Smooth muscle cell (in vitro differentiated cells): ENCODE data around the gene XCR1. TPM values are rescaled to one million over a fixed set of nuclear protein-coding genes. Genes with fewer than 3 reads are reported as not detected.

ENCODE experiments used
- DNase-seq: peaks from one replicate; lab custom pipeline; 2025; ENCODE audit not compliant: unreplicated experiment; lab: John Stamatoyannopoulos, UW
- H2AFZ ChIP-seq: fragments of 200-600 bp; sonication (generic); 2 replicates; pipeline ENCODE4 v1.6.0; 2016; ENCODE audit warnings: antibody characterized with exemption, low read depth, mild to moderate bottlenecking
- H3F3A ChIP-seq: fragments of 200-600 bp; sonication (generic); 2 replicates; pipeline ENCODE4 v1.6.0; 2017; ENCODE audit warnings: antibody characterized with exemption, low read depth
- H3K27ac ChIP-seq: fragments of 200-600 bp; sonication (generic); 2 replicates; pipeline ENCODE4 v1.5.1; 2016; ENCODE audit warnings: low read depth, mild to moderate bottlenecking
- H3K27me3 ChIP-seq: fragments of 200-600 bp; sonication (generic); 2 replicates; pipeline ENCODE4 v1.6.1; 2016; ENCODE audit warnings: low read depth, mild to moderate bottlenecking
- H3K36me3 ChIP-seq: fragments of 200-600 bp; sonication (generic); 2 replicates; pipeline ENCODE4 v1.5.1; 2016; ENCODE audit warnings: low read depth
- H3K4me1 ChIP-seq: fragments of 200-600 bp; sonication (generic); 2 replicates; pipeline ENCODE4 v1.5.1; 2016; ENCODE audit warnings: low read depth
- H3K4me2 ChIP-seq: fragments of 200-600 bp; sonication (generic); 2 replicates; pipeline ENCODE4 v1.6.0; 2016; ENCODE audit warnings: mild to moderate bottlenecking
- H3K4me3 ChIP-seq: fragments of 200-600 bp; sonication (generic); 2 replicates; pipeline ENCODE4 v1.5.1; 2016; ENCODE audit warnings: mild to moderate bottlenecking
- H3K79me2 ChIP-seq: fragments of 200-600 bp; sonication (generic); 2 replicates; pipeline ENCODE4 v1.6.0; 2016; ENCODE audit warnings: low read depth, mild to moderate bottlenecking
- H3K9ac ChIP-seq: fragments of 200-600 bp; sonication (generic); 2 replicates; pipeline ENCODE4 v1.6.0; 2016; ENCODE audit warnings: low read depth
- H3K9me3 ChIP-seq: fragments of 200-600 bp; sonication (generic); replicated peaks from 2 replicates; pipeline ENCODE4 v1.5.1; 2016; ENCODE audit warnings: low read depth
- H4K20me1 ChIP-seq: fragments of 200-600 bp; sonication (generic); 2 replicates; pipeline ENCODE4 v1.6.0; 2016; ENCODE audit warnings: low read depth
- WGBS: methylation state at CpG from one replicate; pipeline ENCODE4 v1.1.7; 2016; ENCODE audit warnings: low lambda C conversion rate; 5-methylcytosine and 5-hydroxymethylcytosine counted together
- polyA plus RNA-seq: library from polyadenylated mRNA; unstranded; fragments of >200 nt; fragmentation: Nextera tagmentation; extraction: Ambion mirVana; gene quantifications from 2 replicates; pipeline ENCODE4 v1.2.1, GENCODE V29; 2016
- total RNA-seq: library from RNA; depleted of rRNA; stranded (reverse); fragments of >200 nt; gene quantifications from 2 replicates; pipeline ENCODE4 v1.2.3, GENCODE V29; 2014
- TF ChIP-seq, protein P1 (sequence below): fragments of 200-600 bp; sonication (generic); IDR thresholded peaks from 2 replicates; pipeline ENCODE4 v1.5.1; 2017; ENCODE audit warnings: borderline replicate concordance, mild to moderate bottlenecking, antibody characterized with exemption; ENCODE audit not compliant: insufficient read depth, poor library complexity, severe bottlenecking

Gene XCR1
- total and polyA plus RNA-seq, 2 experiments from 2014 or later: 0.76 TPM; not detected in 1

- Histone ChIP-seq H3K36me3 (no peaks in the 10 kb centered on the region), H3K27me3 (no peaks in the 10 kb centered on the region), H3K79me2 (no peaks in the 10 kb centered on the region), H3K27ac (peak overlapping the region; percentile 60), H3K9ac (no peak overlapping the region), H3K4me1 (no peaks in the 10 kb centered on the region), H3K4me3 (no peak overlapping the region), H3F3A (peaks cover 5% of the 10 kb centered on the region), H4K20me1 (no peaks in the 10 kb centered on the region), H3K9me3 (no peaks in the 10 kb centered on the region), H2AFZ (peak overlapping the region; percentile 53), H3K4me2 (peak overlapping the region; percentile 66)
- WGBS: 52% methylated on average over 6 of the region's 6 CpGs
- TF ChIP-seq, protein P1, sequence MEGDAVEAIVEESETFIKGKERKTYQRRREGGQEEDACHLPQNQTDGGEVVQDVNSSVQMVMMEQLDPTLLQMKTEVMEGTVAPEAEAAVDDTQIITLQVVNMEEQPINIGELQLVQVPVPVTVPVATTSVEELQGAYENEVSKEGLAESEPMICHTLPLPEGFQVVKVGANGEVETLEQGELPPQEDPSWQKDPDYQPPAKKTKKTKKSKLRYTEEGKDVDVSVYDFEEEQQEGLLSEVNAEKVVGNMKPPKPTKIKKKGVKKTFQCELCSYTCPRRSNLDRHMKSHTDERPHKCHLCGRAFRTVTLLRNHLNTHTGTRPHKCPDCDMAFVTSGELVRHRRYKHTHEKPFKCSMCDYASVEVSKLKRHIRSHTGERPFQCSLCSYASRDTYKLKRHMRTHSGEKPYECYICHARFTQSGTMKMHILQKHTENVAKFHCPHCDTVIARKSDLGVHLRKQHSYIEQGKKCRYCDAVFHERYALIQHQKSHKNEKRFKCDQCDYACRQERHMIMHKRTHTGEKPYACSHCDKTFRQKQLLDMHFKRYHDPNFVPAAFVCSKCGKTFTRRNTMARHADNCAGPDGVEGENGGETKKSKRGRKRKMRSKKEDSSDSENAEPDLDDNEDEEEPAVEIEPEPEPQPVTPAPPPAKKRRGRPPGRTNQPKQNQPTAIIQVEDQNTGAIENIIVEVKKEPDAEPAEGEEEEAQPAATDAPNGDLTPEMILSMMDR: no peak
- no peak for DNase-seq
Observed at GRCh38 chr3:46027736-46028397, 584 bp upstream of the XCR1 start.

DNA sequence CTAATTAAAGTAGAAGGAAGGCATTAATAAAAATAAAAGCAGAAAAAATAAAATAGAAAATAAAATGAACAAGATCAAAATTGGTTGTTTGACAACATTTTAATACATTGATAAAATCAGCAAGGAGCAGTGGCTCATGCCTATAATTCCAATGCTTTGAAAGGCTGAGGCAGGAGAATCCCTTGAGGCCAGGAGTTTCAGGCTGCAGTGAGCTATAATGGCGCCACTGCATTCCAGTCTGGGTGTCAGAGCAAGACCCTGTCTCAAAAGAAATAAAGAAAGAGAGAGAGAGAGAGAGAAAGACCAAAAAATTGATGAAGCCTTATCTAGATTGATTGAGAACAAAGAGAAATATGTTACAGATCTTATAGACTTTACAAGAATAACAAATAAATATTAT, 2.1 kb downstream of the XCR1 start:
- DNase-seq: no peak
- H3K4me1 ChIP-seq: no peaks in the 10 kb centered on the region
- 71% methylated on average over 1 of the region's 1 CpG for WGBS
- H3K9me3 ChIP-seq: no peaks in the 10 kb centered on the region
- H2AFZ ChIP-seq: no peak overlapping the region
- H4K20me1 ChIP-seq: no peaks in the 10 kb centered on the region
- H3K36me3 ChIP-seq: no peaks in the 10 kb centered on the region
- TF ChIP-seq, protein P1: no peak
- H3K27me3 ChIP-seq: no peaks in the 10 kb centered on the region
- H3K9ac ChIP-seq: no peak overlapping the region
- no peak overlapping the region for H3K4me3 ChIP-seq
- H3K79me2 ChIP-seq: no peaks in the 10 kb centered on the region
- no peak overlapping the region for H3K27ac ChIP-seq
- no peak overlapping the region for H3K4me2 ChIP-seq
- H3F3A ChIP-seq: peaks cover 5% of the 10 kb centered on the region

GRCh38 chr3:46024131-46024530, 3.2 kb downstream of the XCR1 start:
- Histone ChIP-seq H3K9me3 (no peaks in the 10 kb centered on the region), H3K27me3 (no peaks in the 10 kb centered on the region), H3K4me1 (no peaks in the 10 kb centered on the region), H3K9ac (no peak overlapping the region), H3K36me3 (no peaks in the 10 kb centered on the region), H3K4me2 (no peak overlapping the region), H3K79me2 (no peaks in the 10 kb centered on the region), H2AFZ (no peak overlapping the region), H3F3A (peaks cover 5% of the 10 kb centered on the region), H3K4me3 (no peak overlapping the region), H4K20me1 (no peaks in the 10 kb centered on the region), H3K27ac (no peak overlapping the region)
- DNase-seq: no peak
- TF ChIP-seq, protein P1: no peak
- WGBS: 67% methylated on average over 3 of the region's 3 CpGs
